H9 (cell line): ENCODE data around the gene CCDC182. TPM values are rescaled to one million over a fixed set of nuclear protein-coding genes. Genes with fewer than 3 reads are reported as not detected.

Experiments
- DNase-seq: peaks from one replicate; pipeline ENCODE4 v3.0.0-alpha.2; 2017
- H2AFZ ChIP-seq: one replicate; pipeline ENCODE4 v1.6.1; 2013; ENCODE audit warnings: mild to moderate bottlenecking, low read length, control low read depth, moderate library complexity
- H2AK5ac ChIP-seq: 2 replicates; pipeline ENCODE4 v1.6.1; 2013; ENCODE audit warnings: low read length, control low read depth, mixed read lengths; ENCODE audit not compliant: insufficient read length
- H2BK120ac ChIP-seq: one replicate; pipeline ENCODE4 v1.6.1; 2013; ENCODE audit warnings: low read depth, mild to moderate bottlenecking, low read length, control low read depth, inconsistent platforms; ENCODE audit not compliant: poor library complexity, severe bottlenecking
- H2BK12ac ChIP-seq: 2 replicates; pipeline ENCODE4 v1.6.1; 2013; ENCODE audit warnings: low read length, control low read depth, mixed read lengths, low read depth; ENCODE audit not compliant: insufficient read length
- H2BK15ac ChIP-seq: 2 replicates; pipeline ENCODE4 v1.6.1; 2013; ENCODE audit warnings: low read depth, low read length, control low read depth
- H2BK20ac ChIP-seq: one replicate; pipeline ENCODE4 v1.6.1; 2013; ENCODE audit warnings: low read depth, mild to moderate bottlenecking, low read length, control low read depth, inconsistent platforms; ENCODE audit not compliant: poor library complexity, severe bottlenecking
- H2BK5ac ChIP-seq: 2 replicates; pipeline ENCODE4 v1.6.1; 2013; ENCODE audit warnings: low read length, control low read depth, mixed read lengths; ENCODE audit not compliant: insufficient read length
- H3K14ac ChIP-seq: 2 replicates; pipeline ENCODE4 v1.6.1; 2013; ENCODE audit warnings: low read length, control low read depth; ENCODE audit not compliant: insufficient read depth
- H3K18ac ChIP-seq: 2 replicates; pipeline ENCODE4 v1.6.1; 2013; ENCODE audit warnings: low read depth, mild to moderate bottlenecking, mixed read lengths, low read length, control low read depth; ENCODE audit not compliant: insufficient read length
- H3K23ac ChIP-seq: 2 replicates; pipeline ENCODE4 v1.6.1; 2013; ENCODE audit warnings: low read length, control low read depth, mixed read lengths, low read depth; ENCODE audit not compliant: insufficient read length
- H3K23me2 ChIP-seq: 2 replicates; pipeline ENCODE4 v1.6.1; 2013; ENCODE audit warnings: low read depth, mild to moderate bottlenecking, mixed read lengths, low read length, control low read depth; ENCODE audit not compliant: insufficient read length, poor library complexity, severe bottlenecking
- H3K27ac ChIP-seq: 2 replicates; pipeline ENCODE4 v1.5.1; 2013; ENCODE audit warnings: low read length, control low read depth, mixed read lengths, low read depth; ENCODE audit not compliant: insufficient read length
- H3K27me3 ChIP-seq: 2 replicates; pipeline ENCODE4 v1.6.1; 2013; ENCODE audit warnings: low read length, control low read depth, inconsistent platforms; ENCODE audit not compliant: insufficient read depth
- H3K4ac ChIP-seq: 2 replicates; pipeline ENCODE4 v1.6.1; 2013; ENCODE audit warnings: low read depth, mild to moderate bottlenecking, control low read depth, inconsistent platforms, low read length, moderate library complexity
- H3K4me1 ChIP-seq: 2 replicates; pipeline ENCODE4 v1.6.1; 2013; ENCODE audit warnings: low read length, control low read depth, inconsistent platforms; ENCODE audit not compliant: insufficient read depth
- H3K4me2 ChIP-seq: 2 replicates; pipeline ENCODE4 v1.6.1; 2013; ENCODE audit warnings: low read length, control low read depth, mixed read lengths; ENCODE audit not compliant: insufficient read length, insufficient read depth
- H3K56ac ChIP-seq: 2 replicates; pipeline ENCODE4 v1.6.1; 2013; ENCODE audit warnings: low read depth, mild to moderate bottlenecking, mixed read lengths, low read length, control low read depth; ENCODE audit not compliant: insufficient read length
- H3K79me1 ChIP-seq: 2 replicates; pipeline ENCODE4 v1.6.1; 2013; ENCODE audit warnings: low read depth, mild to moderate bottlenecking, moderate library complexity, low read length, control low read depth, inconsistent platforms; ENCODE audit not compliant: insufficient read depth, poor library complexity, severe bottlenecking
- H3K79me2 ChIP-seq: 2 replicates; pipeline ENCODE4 v1.6.1; 2013; ENCODE audit warnings: low read length, control low read depth, inconsistent platforms; ENCODE audit not compliant: insufficient read depth
- H3K9ac ChIP-seq: 2 replicates; pipeline ENCODE4 v1.6.1; 2013; ENCODE audit warnings: low read length, control low read depth, mixed read lengths; ENCODE audit not compliant: insufficient read length; ENCODE audit errors: extremely low read depth
- H3K9me3 ChIP-seq: one replicate; pipeline ENCODE4 v1.6.1; 2013; ENCODE audit warnings: low read depth, low read length, inconsistent platforms; ENCODE audit not compliant: control insufficient read depth
- H3T11ph ChIP-seq: one replicate; pipeline ENCODE4 v1.6.1; 2013; ENCODE audit warnings: mild to moderate bottlenecking, low read length, control low read depth, inconsistent platforms
- H4K20me1 ChIP-seq: one replicate; pipeline ENCODE4 v1.6.1; 2013; ENCODE audit not compliant: control insufficient read depth, insufficient read length, insufficient read depth
- H4K5ac ChIP-seq: 2 replicates; pipeline ENCODE4 v1.6.1; 2013; ENCODE audit warnings: low read depth, mild to moderate bottlenecking, mixed read lengths, low read length, control low read depth; ENCODE audit not compliant: insufficient read length
- H4K8ac ChIP-seq: replicated peaks from 2 replicates; pipeline ENCODE4 v1.6.1; 2013; ENCODE audit warnings: low read length, control low read depth, mixed read lengths, low read depth; ENCODE audit not compliant: insufficient read length
- H4K91ac ChIP-seq: 2 replicates; pipeline ENCODE4 v1.6.1; 2013; ENCODE audit warnings: low read depth, mild to moderate bottlenecking, moderate library complexity, mixed read lengths, low read length, control low read depth; ENCODE audit not compliant: insufficient read length
- H3K27ac Mint-ChIP-seq, 3 experiments: 2 replicates in 2 of 3; 3 replicates in 1 of 3; pipeline ENCODE4 v1.8.0; 2020 to 2021; ENCODE audit warnings: mixed read lengths in 3 of 3, mild to moderate bottlenecking in 1 of 3, moderate library complexity in 1 of 3
- H3K27me3 Mint-ChIP-seq: 2 replicates; pipeline ENCODE4 v1.8.0; 2021; ENCODE audit warnings: low read depth, mild to moderate bottlenecking, moderate library complexity, mixed read lengths
- H3K36me3 Mint-ChIP-seq, 3 experiments: 2 replicates in 2 of 3; 3 replicates in 1 of 3; pipeline ENCODE4 v1.8.0; 2020 to 2021; ENCODE audit warnings: low read depth in 3 of 3, mixed read lengths in 3 of 3; ENCODE audit not compliant: insufficient read depth in 1 of 3
- H3K4me1 Mint-ChIP-seq, 2 experiments: 2 replicates each; pipeline ENCODE4 v1.8.0; 2020; ENCODE audit warnings: mixed read lengths in 2 of 2
- H3K4me3 Mint-ChIP-seq, 2 experiments: 2 replicates in 1 of 2; 3 replicates in 1 of 2; pipeline ENCODE4 v1.8.0; 2020 to 2021; ENCODE audit warnings: mild to moderate bottlenecking in 2 of 2, mixed read lengths in 2 of 2, moderate library complexity in 1 of 2
- H3K9me3 Mint-ChIP-seq, 2 experiments: 2 replicates in 1 of 2; 3 replicates in 1 of 2; pipeline ENCODE4 v1.8.0; 2020; ENCODE audit warnings: mild to moderate bottlenecking in 2 of 2, mixed read lengths in 2 of 2, moderate library complexity in 1 of 2
- CTCF ChIP-seq: fragments of 200-600 bp; sonication (generic); conservative IDR thresholded peaks from 3 replicates; pipeline ENCODE4 v1.8.0; 2021; ENCODE audit warnings: antibody characterized with exemption, mild to moderate bottlenecking
- WGBS: extraction: QIAGEN DNeasy Blood & Tissue Kit; methylation state at CpG from one replicate; pipeline ENCODE4 v1.1.7; 2013; ENCODE audit warnings: missing lambda C conversion rate, low lambda C conversion rate, mixed read lengths; ENCODE audit not compliant: insufficient read length; ENCODE audit errors: extremely low coverage; 5-methylcytosine and 5-hydroxymethylcytosine counted together
- total RNA-seq: library from RNA; stranded (reverse); gene quantifications from 2 replicates; pipeline ENCODE4 v1.2.1, GENCODE V29; 2021

The CCDC182 gene
- total RNA-seq, 1 experiment from 2014 or later = not detected

GRCh38 chr17:57706761-57707160, 38.3 kb downstream of the CCDC182 start:
- no peak overlapping the region for H2BK12ac ChIP-seq
- no peaks in the 10 kb centered on the region for H3K27me3 ChIP-seq
- no peak overlapping the region for H3K14ac ChIP-seq
- no peak overlapping the region for H2AFZ ChIP-seq
- H3T11ph ChIP-seq = no peak overlapping the region
- no peak overlapping the region for H3K18ac ChIP-seq
- peaks cover 21% of the 10 kb centered on the region for H3K27me3 Mint-ChIP-seq
- H3K4me1 Mint-ChIP-seq = peaks cover 14 to 22% of the 10 kb centered on the region in 2 experiments
- H3K4me2 ChIP-seq = no peak overlapping the region
- no peak overlapping the region for H3K27ac ChIP-seq
- no peak overlapping the region for H3K4ac ChIP-seq
- H2BK15ac ChIP-seq = no peak overlapping the region
- no peaks in the 10 kb centered on the region for H3K23me2 ChIP-seq
- no peaks in the 10 kb centered on the region for H3K9me3 Mint-ChIP-seq
- no peak overlapping the region for H3K23ac ChIP-seq
- no peak overlapping the region for H4K8ac ChIP-seq
- TF ChIP-seq CTCF = no peak
- no peak overlapping the region for H2BK120ac ChIP-seq
- no peaks in the 10 kb centered on the region for H3K9me3 ChIP-seq
- H3K4me1 ChIP-seq = no peaks in the 10 kb centered on the region
- no peak overlapping the region for H3K4me3 Mint-ChIP-seq
- WGBS = no CpG with 5 or more reads among the region's 9 CpGs
- H4K5ac ChIP-seq = no peak overlapping the region
- H4K91ac ChIP-seq = no peak overlapping the region
- no peaks in the 10 kb centered on the region for H3K79me2 ChIP-seq
- H3K79me1 ChIP-seq = no peaks in the 10 kb centered on the region
- no peak overlapping the region for H3K9ac ChIP-seq
- H3K27ac Mint-ChIP-seq = no peak overlapping the region
- H2BK5ac ChIP-seq = no peak overlapping the region
- H4K20me1 ChIP-seq = no peaks in the 10 kb centered on the region
- no peaks in the 10 kb centered on the region for H3K36me3 Mint-ChIP-seq
- no peak for DNase-seq
- no peak overlapping the region for H3K56ac ChIP-seq
- H2AK5ac ChIP-seq = no peak overlapping the region
- no peak overlapping the region for H2BK20ac ChIP-seq
